Activated CD8-positive, alpha-beta memory T cell treated with anti-CD3 and anti-CD28 coated beads for 4 hours (primary cell): ENCODE data around the gene SLC22A25.
"Not testable (repeated sequence)": the region's sequence is repeated elsewhere in the genome, so short reads cannot be mapped to it uniquely, and the experiment has no call there.

Experiments used
- DNase-seq, 2 donors: peaks; one replicate each; pipeline ENCODE4 v3.0.0-alpha.2; 2020; ENCODE audit warnings: low read depth in 2 of 2

The SLC22A25 gene

GRCh38 chr11:63243533-63243932 lies at the start of gene SLC22A25:
SLC22A25 (minus strand) TSS chr11:63243599; CDS start chr11:63229652, 13,947 bp downstream.
- no peak for DNase-seq

DNA sequence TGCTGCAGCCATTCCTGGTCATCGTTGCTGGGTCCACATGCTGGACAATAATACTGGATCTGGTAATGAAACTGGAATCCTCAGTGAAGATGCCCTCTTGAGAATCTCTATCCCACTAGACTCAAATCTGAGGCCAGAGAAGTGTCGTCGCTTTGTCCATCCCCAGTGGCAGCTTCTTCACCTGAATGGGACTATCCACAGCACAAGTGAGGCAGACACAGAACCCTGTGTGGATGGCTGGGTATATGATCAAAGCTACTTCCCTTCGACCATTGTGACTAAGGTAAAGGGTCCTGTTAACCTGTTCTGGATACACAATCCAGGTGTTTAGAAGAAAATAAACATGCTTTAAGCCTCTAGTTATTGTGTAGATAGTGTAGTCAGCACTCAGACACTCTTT lies 46.9 kb upstream of the SLC22A25 start:
- no peak for DNase-seq

- no peak for DNase-seq
Observed at GRCh38 chr11:63289658-63290057, 46.3 kb upstream of the SLC22A25 start.

DNA sequence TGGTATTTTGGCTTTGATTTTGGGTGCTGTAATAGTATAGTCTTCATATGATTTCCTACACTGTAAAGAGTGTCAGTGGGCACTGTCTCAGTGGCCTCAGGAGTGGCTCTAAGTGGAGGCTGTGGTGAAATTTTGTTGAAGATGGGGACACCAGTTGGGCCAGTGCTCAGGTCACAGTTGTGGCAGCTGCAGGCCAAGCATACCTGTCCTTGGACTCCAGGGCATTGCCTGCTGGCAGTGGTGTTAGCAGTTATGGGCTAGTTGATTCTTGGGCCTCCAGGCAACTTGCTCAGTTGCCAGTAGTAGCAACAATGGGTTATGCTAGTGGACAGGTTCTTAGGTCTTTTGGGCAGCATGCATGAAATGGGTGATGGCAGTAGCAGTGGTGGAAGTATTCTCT lies 39.2 kb upstream of the SLC22A25 start:
- DNase-seq: no peak

DNA sequence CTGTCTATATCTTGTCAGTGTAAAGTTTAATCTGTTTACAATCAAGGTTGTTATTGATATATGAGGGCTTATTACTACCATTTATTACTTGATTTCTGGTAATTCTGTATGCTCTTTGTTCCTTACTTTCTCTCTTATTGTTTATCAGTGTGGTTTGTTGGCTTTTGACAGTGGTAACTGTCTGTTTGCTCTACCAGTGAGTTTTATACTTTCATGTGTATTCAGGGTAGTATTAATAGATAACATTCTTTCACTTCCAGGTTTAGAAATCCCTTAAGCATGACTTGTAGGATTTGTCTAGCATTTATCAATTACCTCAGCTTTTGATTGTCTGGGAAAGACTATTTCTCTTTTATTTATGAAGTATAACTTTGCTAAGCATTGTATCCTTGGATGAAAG lies 37.5 kb upstream of the SLC22A25 start:
- no peak for DNase-seq

DNA sequence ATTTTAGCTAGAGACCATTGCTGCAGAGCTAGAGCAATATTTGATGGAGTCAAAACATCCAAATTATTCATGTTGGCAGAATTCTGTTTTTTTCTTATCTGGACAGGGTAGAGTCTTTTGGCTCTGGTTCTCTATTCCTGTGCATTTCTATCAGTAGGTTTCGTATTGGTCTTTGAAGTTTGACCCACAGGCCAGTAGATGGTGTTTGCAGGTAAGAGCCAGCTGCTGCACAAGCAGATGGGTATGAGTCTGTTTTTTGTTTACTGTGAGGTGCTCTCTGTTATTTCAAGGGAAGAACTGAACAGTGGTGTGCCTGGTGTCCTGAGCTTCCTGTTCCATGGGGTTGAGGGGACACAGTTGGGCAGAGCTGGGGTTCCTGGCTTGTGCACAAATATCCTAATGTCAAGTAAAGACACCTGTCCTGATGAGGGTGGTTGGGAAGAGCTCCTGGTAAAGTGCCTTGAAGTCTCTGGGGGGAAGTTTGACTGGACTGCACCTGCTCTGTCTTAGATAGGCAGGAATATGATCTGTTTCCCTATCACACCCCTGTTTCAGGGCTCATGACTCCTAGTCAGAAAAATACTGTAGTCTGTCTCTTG lies 34.0 kb upstream of the SLC22A25 start:
- DNase-seq: no peak

- DNase-seq: no peak
Observed at GRCh38 chr11:63274776-63275175, 31.4 kb upstream of the SLC22A25 start.

- no peak for DNase-seq
Observed at GRCh38 chr11:63273685-63274084, 30.3 kb upstream of the SLC22A25 start.

- DNase-seq: no peak
Observed at GRCh38 chr11:63262547-63262946, 19.1 kb upstream of the SLC22A25 start.

DNA sequence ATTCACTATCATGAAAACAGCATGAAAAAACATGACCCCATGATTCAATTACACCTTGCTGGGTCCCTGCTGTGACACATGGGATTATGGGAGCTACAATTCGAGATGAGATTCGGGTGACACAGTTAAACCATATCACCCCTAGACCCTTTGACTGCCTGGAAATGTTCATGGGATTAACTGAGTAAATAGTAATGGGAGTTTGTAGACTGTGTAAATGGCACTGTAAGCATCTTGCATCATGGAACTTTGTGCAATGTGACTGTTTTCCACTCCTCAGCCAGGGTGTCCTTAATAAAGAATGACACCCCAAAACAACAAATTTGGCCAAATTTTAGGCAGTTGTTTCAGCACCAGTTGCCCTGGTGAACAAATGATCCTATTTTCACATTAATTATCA lies 7.9 kb upstream of the SLC22A25 start:
- no peak for DNase-seq

DNA sequence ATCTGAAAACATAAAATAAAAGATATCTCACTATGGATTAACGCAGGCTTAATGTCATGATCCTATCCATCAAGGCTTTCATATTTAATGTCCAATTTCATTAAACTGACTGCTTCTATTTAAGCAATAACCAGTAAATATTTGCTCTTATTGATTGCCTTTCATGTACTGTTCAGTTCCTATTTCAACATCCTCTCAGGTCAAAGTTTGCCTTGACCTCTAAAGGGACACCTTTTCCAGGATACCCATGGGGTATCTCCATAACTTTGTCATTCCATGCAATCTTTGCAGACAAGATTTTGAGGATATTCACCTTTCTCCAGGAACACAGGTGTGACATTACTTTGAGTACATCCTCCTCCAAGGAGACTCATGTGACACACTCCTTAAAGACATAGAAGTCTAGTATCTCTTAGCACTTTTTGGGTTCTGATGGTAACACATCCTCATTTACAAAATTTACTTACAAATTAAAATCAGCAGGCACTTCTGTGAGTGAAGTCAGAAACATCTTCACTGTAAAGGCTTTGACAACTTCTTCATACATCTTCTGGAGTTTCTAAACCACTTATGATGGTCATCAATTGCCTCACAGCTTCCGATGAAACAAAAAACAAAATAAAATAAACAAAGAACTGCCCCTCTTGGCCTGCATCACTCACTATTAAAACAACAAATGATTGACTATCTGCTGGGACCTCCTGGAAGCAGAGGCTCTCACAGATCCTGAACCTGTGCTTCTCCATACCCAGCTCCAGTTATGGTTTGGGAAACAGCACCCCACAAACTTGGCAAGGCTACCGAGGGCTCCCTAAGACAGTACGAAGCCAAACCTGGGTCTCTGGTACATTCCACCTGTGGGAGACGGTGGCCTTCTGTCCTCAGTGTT lies 7.0 kb upstream of the SLC22A25 start:
- DNase-seq: no peak

- no peak for DNase-seq
Observed at GRCh38 chr11:63248966-63249365, 5.6 kb upstream of the SLC22A25 start.

- not testable (repeated sequence) for DNase-seq
Observed at GRCh38 chr11:63247237-63248002, 4.0 kb upstream of the SLC22A25 start.

DNA sequence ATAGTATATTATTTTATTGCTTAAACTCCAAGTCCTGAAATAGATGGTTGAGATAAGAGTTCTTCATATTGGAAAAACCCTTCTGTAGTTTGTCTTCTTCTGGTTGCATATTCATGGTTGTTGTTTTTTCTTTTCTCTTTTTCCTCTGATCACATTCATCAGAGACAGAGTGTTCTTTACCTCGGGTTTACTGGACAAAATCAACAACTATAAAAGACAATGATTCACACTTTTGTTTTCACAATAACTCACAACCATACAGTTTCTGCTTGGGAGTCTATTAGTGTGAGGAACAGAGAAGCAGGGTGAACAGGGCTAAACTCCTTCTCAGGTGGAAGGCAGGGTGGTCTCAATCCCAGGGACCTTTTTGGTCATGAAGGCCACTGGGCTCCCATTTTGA lies 2.6 kb upstream of the SLC22A25 start:
- DNase-seq: no peak

DNA sequence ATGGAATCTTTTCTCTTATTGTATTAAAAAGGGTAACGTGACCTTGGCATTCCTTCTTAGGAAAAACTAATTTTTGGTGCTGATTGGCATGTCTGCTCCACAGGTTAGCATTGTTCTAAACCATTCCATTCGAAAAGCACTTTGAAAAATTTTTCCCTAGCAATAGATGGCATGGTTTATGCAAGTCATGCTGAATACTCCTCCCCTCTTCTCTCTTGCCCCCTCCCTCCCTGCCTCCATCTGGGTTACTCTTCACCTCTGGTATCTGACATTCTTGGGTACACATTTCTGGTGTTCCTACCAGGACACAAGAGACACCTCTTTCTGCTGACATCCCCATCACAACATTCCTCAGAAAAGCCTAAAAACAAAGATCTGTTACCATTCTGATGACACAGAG lies 1.5 kb upstream of the SLC22A25 start:
- DNase-seq: no peak

DNA sequence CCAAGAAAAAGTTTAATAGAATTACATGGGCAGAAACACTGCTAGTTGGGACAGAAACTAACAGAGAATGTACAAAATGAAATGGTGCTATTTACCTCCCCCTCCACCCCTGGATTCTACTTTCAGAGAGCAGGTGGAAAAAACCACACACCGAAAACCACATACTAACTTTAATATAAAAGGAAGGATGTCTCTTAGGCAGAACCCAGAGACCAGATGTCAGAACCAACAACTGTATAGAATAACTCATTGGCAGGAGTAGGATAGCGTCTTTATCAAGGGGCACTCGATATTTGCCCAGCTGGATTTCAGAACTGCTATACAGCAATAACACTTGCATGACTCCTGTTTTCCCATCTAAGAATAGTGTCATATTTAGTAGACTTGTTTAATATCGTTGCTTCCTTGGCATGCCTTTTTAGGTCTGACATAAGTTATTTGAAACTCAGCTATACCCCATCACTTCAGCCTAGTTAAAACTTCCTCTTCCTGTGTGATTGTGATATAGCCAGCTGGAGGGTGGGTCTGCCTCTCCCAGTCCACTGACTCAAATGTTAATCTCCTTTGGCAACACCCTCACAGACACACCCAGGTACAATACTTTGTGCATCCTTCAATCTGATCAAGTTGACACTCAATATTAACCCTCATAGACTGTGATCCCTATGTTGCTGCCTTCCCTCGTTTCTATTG lies 1.2 kb downstream of the SLC22A25 start:
- DNase-seq: no peak

DNA sequence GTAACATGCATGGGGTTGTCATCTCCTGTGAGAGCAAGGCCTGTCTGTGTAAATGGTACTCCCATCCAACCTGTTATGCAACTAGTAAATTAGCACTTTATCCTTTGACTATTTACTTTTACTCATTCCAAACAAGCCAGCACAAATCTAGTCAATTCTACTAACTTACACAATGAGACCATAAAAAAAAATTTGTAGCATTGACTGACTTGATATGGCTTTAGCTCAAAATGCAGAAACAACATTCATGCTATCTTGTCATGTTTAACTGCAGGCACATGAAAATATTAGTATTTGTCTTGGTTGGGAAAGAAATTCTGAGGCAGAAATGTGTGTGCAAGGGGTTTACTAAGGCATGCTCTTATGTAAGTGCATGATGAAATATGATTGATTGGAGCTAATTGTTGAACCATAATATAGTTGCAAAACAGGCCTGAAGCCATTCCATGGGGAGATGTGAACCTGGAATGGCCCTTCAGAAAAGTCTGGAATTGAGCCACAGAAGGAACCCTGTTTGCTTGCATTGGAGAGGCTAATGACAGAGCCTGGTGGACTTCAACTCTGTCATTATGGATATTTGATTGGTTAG lies 2.5 kb downstream of the SLC22A25 start:
- DNase-seq: no peak

- DNase-seq: no peak
Observed at GRCh38 chr11:63240098-63240497, 3.3 kb downstream of the SLC22A25 start.

- no peak for DNase-seq
Observed at GRCh38 chr11:63239254-63239653, 4.1 kb downstream of the SLC22A25 start.

DNA sequence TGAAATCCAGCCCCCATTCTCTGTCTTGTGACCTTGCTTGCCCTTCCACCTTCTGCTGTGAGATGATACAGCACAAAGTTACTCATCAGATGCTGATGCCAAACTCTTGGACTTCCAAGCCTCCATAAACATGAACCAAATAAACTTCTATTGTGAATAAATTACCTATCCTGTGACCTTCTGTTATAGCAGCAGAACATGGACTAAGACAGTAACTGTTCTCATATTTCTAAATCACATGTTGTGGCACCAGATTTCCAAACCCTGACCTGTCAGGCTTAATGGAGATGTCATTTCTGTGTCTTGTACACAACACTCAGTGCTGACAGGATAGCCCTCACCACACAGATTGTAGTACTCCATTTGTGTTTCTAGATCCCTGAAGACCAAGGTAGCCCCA lies 6.0 kb downstream of the SLC22A25 start:
- no peak for DNase-seq
